ENCODE results near the gene OR13J1. TPM values are rescaled to one million over a fixed set of nuclear protein-coding genes. Genes with fewer than 3 reads are reported as not detected.

The OR13J1 gene
- total and polyA plus RNA-seq, 9 donors: not detected

DNA sequence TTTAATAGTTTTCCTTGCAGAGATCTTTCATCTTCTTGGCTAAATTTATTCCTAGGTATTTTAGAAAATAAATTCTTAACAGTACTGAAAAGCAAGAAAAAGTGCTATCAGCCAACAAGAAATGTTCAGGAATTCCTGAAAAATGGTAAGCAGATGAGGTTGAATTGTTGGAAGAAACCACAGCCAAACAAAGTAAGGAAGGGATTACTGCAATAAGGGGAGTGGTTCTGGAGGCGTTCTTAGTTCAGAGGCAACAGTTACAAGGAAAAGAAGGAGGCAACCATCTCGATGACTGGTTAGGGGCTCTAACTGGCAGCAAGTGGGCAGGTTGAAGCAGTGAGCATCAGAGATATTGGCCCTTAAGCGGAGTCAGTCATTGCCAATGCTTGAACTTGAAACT lies 12.8 kb upstream of the OR13J1 start:
- intact Hi-C loops (cut with DNase I): loop anchor here in 3 of 4 donors (1.0 to 10.0 kb wide), 4 partner anchors 48 to 238 kb away; partner anchors contain the start of gene NPR2 (in 2 of the 3)
- no peak overlapping the region for H3K27ac ChIP-seq
- WGBS, 3 donors: 46 to 53% (median 48%) methylated on average over 3 of the region's 3 CpGs

GRCh38 chr9:35882263-35882848 lies 12.2 kb upstream of the OR13J1 start:
- no peak overlapping the region for H3K27ac ChIP-seq
- no peaks in the 10 kb centered on the region for H3K9me3 ChIP-seq
- H3K4me3 ChIP-seq: no peak overlapping the region
- peak; percentile 79 to 89 (median 87) for DNase-seq
- no peaks in the 10 kb centered on the region for H3K4me1 ChIP-seq (ENCODE audit: insufficient read depth)
- no peaks in the 10 kb centered on the region for H3K36me3 ChIP-seq
- 3 to 7% (median 3%) methylated on average over 4 of the region's 4 CpGs for WGBS, 3 donors
- no peak for TF ChIP-seq POLR2A (IDR thresholded peaks at IDR 0.05)
- peak; percentile 82 to 91 (median 85) for TF ChIP-seq CTCF (IDR thresholded peaks at IDR 0.05)
- no peak for TF ChIP-seq EP300 (IDR thresholded peaks at IDR 0.05)
- intact Hi-C loops (cut with DNase I): loop anchor here in 3 of 4 donors (1.0 to 10.0 kb wide), 4 partner anchors 48 to 238 kb away; partner anchors contain the start of gene NPR2 (in 2 of the 3)
- no peaks in the 10 kb centered on the region for H3K27me3 ChIP-seq

More for the DNA sequence above, 12.8 kb upstream of the OR13J1 start:
- DNase-seq: no peak
- TF ChIP-seq CTCF (IDR thresholded peaks at IDR 0.05): no peak
- no peak for TF ChIP-seq POLR2A (IDR thresholded peaks at IDR 0.05)
- no peak for TF ChIP-seq EP300 (IDR thresholded peaks at IDR 0.05)
- no peaks in the 10 kb centered on the region for H3K27me3 ChIP-seq
- no peaks in the 10 kb centered on the region for H3K9me3 ChIP-seq
- H3K36me3 ChIP-seq: no peaks in the 10 kb centered on the region
- no peaks in the 10 kb centered on the region for H3K4me1 ChIP-seq (ENCODE audit: insufficient read depth)
- no peak overlapping the region for H3K4me3 ChIP-seq

DNA sequence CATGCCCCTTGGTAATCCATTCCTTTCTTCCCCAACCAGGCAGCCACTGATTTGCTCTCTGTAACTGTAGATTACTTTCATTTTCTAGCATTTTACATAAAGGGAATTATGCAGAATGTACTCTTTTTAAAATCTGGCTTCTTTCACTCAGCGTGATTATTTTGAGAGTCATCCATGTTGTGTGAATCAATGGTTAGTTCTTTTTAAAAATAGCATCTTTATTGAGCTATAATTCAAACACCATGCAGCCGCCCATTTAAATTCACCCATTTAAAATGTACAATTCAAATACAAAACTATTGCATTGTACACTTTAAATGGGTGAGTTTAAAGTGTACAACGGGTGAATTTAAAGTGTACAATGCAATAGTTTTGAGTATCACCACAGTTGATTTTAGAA lies 2.3 kb upstream of the OR13J1 start:
- TF ChIP-seq CTCF (IDR thresholded peaks at IDR 0.05) (no peak), EP300 (IDR thresholded peaks at IDR 0.05) (no peak), POLR2A (IDR thresholded peaks at IDR 0.05) (no peak)
- intact Hi-C loops (cut with DNase I): no loop called here
- WGBS, 3 donors: 57 to 67% (median 62%) methylated on average over 3 of the region's 3 CpGs
- Histone ChIP-seq H3K27me3 (no peaks in the 10 kb centered on the region), H3K9me3 (no peaks in the 10 kb centered on the region), H3K36me3 (no peaks in the 10 kb centered on the region), H3K4me3 (no peak overlapping the region), H3K4me1 (ENCODE audit: insufficient read depth) (no peaks in the 10 kb centered on the region), H3K27ac (no peak overlapping the region)
- no peak for DNase-seq

DNA sequence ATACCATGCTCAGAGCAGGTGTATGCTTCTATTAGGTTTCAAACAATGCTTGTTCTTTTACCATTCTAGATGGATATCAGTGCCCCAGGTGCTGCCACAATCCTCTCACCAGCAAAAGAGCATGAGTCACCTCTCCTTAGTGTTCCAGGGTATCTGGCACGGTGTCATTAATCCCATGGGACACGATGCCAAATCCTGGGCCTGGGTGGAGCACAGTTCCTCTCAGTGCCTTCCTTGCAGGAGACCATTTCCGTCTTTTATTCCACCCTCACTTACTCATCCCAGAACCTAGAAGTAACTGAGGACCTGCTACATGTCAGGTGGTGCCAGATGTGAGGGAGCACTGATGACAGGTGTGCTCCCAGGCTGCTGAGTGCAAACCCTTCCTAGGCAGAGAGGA lies 1.3 kb upstream of the OR13J1 start:
- WGBS, 3 donors: 75 to 79% (median 77%) methylated on average over 3 of the region's 3 CpGs
- TF ChIP-seq POLR2A (IDR thresholded peaks at IDR 0.05) (no peak), EP300 (IDR thresholded peaks at IDR 0.05) (no peak), CTCF (IDR thresholded peaks at IDR 0.05) (no peak)

More for the DNA sequence above, 1.3 kb upstream of the OR13J1 start:
- intact Hi-C loops (cut with DNase I): no loop called here
- no peaks in the 10 kb centered on the region for H3K9me3 ChIP-seq
- H3K36me3 ChIP-seq: no peaks in the 10 kb centered on the region
- no peaks in the 10 kb centered on the region for H3K4me1 ChIP-seq (ENCODE audit: insufficient read depth)
- H3K27ac ChIP-seq: no peak overlapping the region
- no peak for DNase-seq
- no peak overlapping the region for H3K4me3 ChIP-seq
- H3K27me3 ChIP-seq: no peaks in the 10 kb centered on the region

Measured in ovary (tissue), 9 donors.